GM12865 (cell line): ENCODE results near the gene CAVIN4.

ENCODE experiments used
- DNase-seq: peaks from one replicate; pipeline ENCODE4 v3.0.0; 2010; ENCODE audit warnings: low read depth
- H3K4me3 ChIP-seq: 2 replicates; pipeline ENCODE4 v1.5.1; 2011; ENCODE audit warnings: mild to moderate bottlenecking, low read depth, low read length, control low read depth
- TF ChIP-seq, protein P1 (sequence below): IDR thresholded peaks from 2 replicates; pipeline ENCODE4 v1.5.1; 2011; ENCODE audit warnings: low read length, control low read depth, low read depth, inconsistent platforms; ENCODE audit not compliant: insufficient read depth; ENCODE audit errors: missing control alignments

Gene CAVIN4

DNA sequence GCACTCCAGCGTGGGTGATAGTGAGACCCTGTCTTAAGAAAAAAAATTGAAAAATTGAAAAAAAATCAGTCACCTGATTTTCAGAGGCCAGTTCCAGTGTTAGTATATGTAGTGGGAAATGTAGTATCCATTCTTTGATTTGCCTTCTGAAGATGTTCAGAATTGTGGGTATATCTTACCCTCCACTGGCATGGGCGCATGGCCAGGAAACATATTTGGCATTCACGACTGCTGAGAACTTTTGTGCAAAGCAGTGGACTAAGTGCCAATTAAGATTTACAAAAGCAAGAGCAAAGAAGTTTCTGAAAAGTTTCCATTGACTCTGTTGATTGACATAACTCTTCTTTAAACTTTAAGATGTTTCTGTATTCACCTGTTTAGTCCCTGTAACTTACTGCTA, 2.4 kb downstream of the CAVIN4 start:
- DNase-seq: no peak
- TF ChIP-seq, protein P1, sequence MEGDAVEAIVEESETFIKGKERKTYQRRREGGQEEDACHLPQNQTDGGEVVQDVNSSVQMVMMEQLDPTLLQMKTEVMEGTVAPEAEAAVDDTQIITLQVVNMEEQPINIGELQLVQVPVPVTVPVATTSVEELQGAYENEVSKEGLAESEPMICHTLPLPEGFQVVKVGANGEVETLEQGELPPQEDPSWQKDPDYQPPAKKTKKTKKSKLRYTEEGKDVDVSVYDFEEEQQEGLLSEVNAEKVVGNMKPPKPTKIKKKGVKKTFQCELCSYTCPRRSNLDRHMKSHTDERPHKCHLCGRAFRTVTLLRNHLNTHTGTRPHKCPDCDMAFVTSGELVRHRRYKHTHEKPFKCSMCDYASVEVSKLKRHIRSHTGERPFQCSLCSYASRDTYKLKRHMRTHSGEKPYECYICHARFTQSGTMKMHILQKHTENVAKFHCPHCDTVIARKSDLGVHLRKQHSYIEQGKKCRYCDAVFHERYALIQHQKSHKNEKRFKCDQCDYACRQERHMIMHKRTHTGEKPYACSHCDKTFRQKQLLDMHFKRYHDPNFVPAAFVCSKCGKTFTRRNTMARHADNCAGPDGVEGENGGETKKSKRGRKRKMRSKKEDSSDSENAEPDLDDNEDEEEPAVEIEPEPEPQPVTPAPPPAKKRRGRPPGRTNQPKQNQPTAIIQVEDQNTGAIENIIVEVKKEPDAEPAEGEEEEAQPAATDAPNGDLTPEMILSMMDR: no peak
- H3K4me3 ChIP-seq: no peak overlapping the region

DNA sequence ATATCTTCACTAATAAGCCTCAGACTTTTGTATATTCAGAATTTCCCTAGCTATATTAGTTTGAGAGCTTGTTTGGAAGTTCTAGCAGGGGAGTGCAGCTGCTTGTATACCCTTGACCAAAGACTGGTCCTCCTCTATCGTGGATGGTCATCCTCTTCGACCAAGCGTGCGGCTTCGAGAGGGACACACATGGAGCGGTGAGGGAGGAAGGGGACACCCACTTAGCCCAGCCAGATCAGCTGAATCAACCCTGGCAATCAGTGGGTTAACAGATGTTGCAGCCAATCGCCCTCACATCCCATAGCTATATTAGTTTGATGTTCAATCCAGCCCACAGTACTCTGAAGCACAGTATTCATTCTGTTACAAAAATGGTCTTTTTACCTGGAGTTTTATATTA, 3.2 kb downstream of the CAVIN4 start:
- TF ChIP-seq, protein P1: no peak
- H3K4me3 ChIP-seq: no peak overlapping the region

GRCh38 chr9:100581661-100582060, 3.8 kb downstream of the CAVIN4 start:
- DNase-seq: no peak
- H3K4me3 ChIP-seq: no peak overlapping the region
- TF ChIP-seq, protein P1: no peak

More for the DNA sequence above, 3.2 kb downstream of the CAVIN4 start:
- DNase-seq: no peak

- H3K4me3 ChIP-seq: no peak overlapping the region
- TF ChIP-seq, protein P1: no peak
- no peak for DNase-seq
Measured at GRCh38 chr9:100583014-100583802, 5.3 kb downstream of the CAVIN4 start.

DNA sequence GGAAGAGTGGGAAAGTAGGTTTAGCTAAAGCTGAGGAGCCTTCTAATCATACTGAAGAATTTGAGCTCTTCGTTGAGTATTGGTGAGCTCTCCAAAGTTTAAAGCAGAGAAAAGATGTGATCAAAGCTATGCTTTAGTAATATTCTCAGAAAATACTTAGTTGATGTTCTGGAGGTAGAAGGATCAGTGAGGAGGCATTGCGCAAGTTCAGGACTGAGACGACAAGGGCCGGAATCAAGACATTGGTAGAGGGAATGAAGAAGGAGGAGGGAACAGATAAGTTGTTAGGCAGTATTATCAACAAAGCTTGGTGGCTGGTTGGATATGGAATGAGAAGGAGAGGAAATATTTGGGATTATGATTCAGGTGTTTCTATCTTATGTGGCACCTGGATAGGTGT, 7.1 kb downstream of the CAVIN4 start:
- TF ChIP-seq, protein P1: no peak
- H3K4me3 ChIP-seq: no peak overlapping the region
- no peak for DNase-seq

DNA sequence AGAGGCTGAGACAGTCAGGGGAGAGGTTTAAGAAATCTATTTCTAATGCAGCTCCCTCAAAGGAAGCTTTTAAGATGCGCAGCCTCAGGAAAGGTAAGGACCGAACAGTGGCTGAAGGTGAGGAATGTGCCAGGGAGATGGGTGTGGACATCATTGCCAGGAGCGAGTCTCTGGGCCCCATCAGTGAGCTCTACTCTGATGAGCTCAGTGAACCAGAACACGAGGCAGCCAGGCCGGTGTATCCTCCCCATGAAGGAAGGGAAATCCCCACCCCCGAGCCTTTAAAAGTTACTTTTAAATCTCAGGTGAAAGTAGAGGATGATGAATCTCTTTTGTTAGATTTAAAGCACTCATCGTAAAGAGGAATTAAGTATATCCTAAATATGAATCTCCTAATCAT, 8.2 kb downstream of the CAVIN4 start:
- DNase-seq: no peak
- no peak overlapping the region for H3K4me3 ChIP-seq
- TF ChIP-seq, protein P1: no peak

DNA sequence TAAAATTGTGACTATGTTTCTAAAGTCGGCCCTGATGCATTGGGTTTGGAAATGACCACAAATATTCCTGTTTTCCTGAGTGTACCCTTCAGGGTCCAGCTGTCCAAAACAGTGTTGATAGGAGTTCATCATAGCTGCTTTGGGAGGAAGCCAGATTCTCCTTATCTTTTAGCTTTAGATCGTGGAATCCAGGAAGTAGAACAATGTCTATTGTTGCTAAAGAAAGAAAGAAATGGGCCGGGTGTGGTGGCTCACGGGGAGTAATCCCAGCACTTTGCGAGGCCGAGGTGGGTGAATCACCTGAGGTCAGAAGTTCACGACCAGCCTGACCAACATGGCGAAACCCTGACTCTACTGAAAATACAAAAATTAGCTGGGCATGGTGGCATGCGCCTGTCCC, 9.5 kb downstream of the CAVIN4 start:
- TF ChIP-seq, protein P1: no peak
- H3K4me3 ChIP-seq: no peak overlapping the region
- no peak for DNase-seq
